ENCODE measurements around the gene PRICKLE4.
A peak's percentile ranks its signal among the peaks of the same experiment; 100 is the strongest.

PRICKLE4 gene

GRCh38 chr6:41780551-41781365 is at the start of gene PRICKLE4:
TSS of gene PRICKLE4 (plus strand) at chr6:41780782. CDS start at chr6:41783474, 2,692 bp downstream.
- DNase-seq = peak; percentile 31

GRCh38 chr6:41731561-41732086 is 49.0 kb upstream of the PRICKLE4 start:
- DNase-seq = no peak

- DNase-seq = no peak
Measured at GRCh38 chr6:41732149-41732548, 48.4 kb upstream of the PRICKLE4 start.

GRCh38 chr6:41732591-41733359 is 47.8 kb upstream of the PRICKLE4 start:
- peak; percentile 12 for DNase-seq

GRCh38 chr6:41733360-41733706 is 47.2 kb upstream of the PRICKLE4 start:
- DNase-seq = no peak

- DNase-seq = peak; percentile 59
Measured at GRCh38 chr6:41733707-41734665, 46.6 kb upstream of the PRICKLE4 start.

- peak; percentile 39 for DNase-seq
Measured at GRCh38 chr6:41734666-41735426, 45.7 kb upstream of the PRICKLE4 start.

GRCh38 chr6:41735427-41736185 is 45.0 kb upstream of the PRICKLE4 start, which contains the start of gene TFEB:
TSS of gene TFEB (minus strand) at chr6:41735608. CDS start at chr6:41691213, 44,395 bp downstream.
- DNase-seq = peak; percentile 83

- DNase-seq = no peak
Measured at GRCh38 chr6:41736186-41736733, 44.3 kb upstream of the PRICKLE4 start.

- no peak for DNase-seq
Measured at GRCh38 chr6:41736800-41737555, 43.6 kb upstream of the PRICKLE4 start.

- no peak for DNase-seq
Measured at GRCh38 chr6:41737591-41738130, 42.9 kb upstream of the PRICKLE4 start.

- no peak for DNase-seq
Measured at GRCh38 chr6:41739041-41739440, 41.5 kb upstream of the PRICKLE4 start.

- DNase-seq = no peak
Measured at GRCh38 chr6:41740366-41741162, 40.0 kb upstream of the PRICKLE4 start.

GRCh38 chr6:41741625-41742490 is 38.7 kb upstream of the PRICKLE4 start:
- no peak for DNase-seq

- DNase-seq = no peak
Measured at GRCh38 chr6:41743406-41744235, 37.0 kb upstream of the PRICKLE4 start.

- DNase-seq = no peak
Measured at GRCh38 chr6:41744236-41744787, 36.3 kb upstream of the PRICKLE4 start.
